GM19463 (cell line): ENCODE measurements around the gene SRSF12.

Source experiments
- ATAC-seq: cut with Tn5 transposase; IDR thresholded peaks from one replicate; pipeline ENCODE4 v1.9.1; 2021; ENCODE audit warnings: mild to moderate bottlenecking, moderate library complexity; ENCODE audit not compliant: unreplicated experiment

SRSF12 gene

GRCh38 chr6:89117211-89118108, at the start of gene SRSF12:
Gene SRSF12, minus strand, starts transcription at chr6:89118071. Its CDS starts 184 bp downstream, at chr6:89117887.
- peak; percentile 80 for ATAC-seq

GRCh38 chr6:89162047-89162371, 44.1 kb upstream of the SRSF12 start:
- ATAC-seq, result no peak

GRCh38 chr6:89161326-89162046, 43.6 kb upstream of the SRSF12 start:
- no peak for ATAC-seq

GRCh38 chr6:89160331-89161092, 42.6 kb upstream of the SRSF12 start:
- ATAC-seq, result no peak

GRCh38 chr6:89154131-89154530, 36.3 kb upstream of the SRSF12 start:
- no peak for ATAC-seq

- no peak for ATAC-seq
Observed at GRCh38 chr6:89148016-89148750, 30.3 kb upstream of the SRSF12 start.

GRCh38 chr6:89146718-89147700, 29.1 kb upstream of the SRSF12 start:
- ATAC-seq, result peak; percentile 33

- peak; percentile 73 for ATAC-seq
Observed at GRCh38 chr6:89145956-89146717, 28.3 kb upstream of the SRSF12 start, which contains the start of gene PM20D2. Gene PM20D2, plus strand, starts transcription at chr6:89146055. Its CDS starts 90 bp downstream, at chr6:89146145.

- peak; percentile 52 for ATAC-seq
Observed at GRCh38 chr6:89145091-89145955, 27.5 kb upstream of the SRSF12 start.

GRCh38 chr6:89144354-89144906, 26.6 kb upstream of the SRSF12 start:
- ATAC-seq, result peak; percentile 23

GRCh38 chr6:89140347-89141156, 22.7 kb upstream of the SRSF12 start:
- ATAC-seq, result no peak

GRCh38 chr6:89139509-89140346, 21.9 kb upstream of the SRSF12 start:
- no peak for ATAC-seq

GRCh38 chr6:89138173-89138572, 20.3 kb upstream of the SRSF12 start:
- no peak for ATAC-seq

- no peak for ATAC-seq
Observed at GRCh38 chr6:89134723-89135122, 16.9 kb upstream of the SRSF12 start.

- no peak for ATAC-seq
Observed at GRCh38 chr6:89133981-89134380, 16.1 kb upstream of the SRSF12 start.

- no peak for ATAC-seq
Observed at GRCh38 chr6:89132057-89132456, 14.2 kb upstream of the SRSF12 start.
